ENCODE data around the gene NWD2. TPM values are rescaled to one million over a fixed set of nuclear protein-coding genes. Genes with fewer than 3 reads are reported as not detected.

The NWD2 gene
- total RNA-seq, 2 experiments from 2014 or later: not detected

DNA sequence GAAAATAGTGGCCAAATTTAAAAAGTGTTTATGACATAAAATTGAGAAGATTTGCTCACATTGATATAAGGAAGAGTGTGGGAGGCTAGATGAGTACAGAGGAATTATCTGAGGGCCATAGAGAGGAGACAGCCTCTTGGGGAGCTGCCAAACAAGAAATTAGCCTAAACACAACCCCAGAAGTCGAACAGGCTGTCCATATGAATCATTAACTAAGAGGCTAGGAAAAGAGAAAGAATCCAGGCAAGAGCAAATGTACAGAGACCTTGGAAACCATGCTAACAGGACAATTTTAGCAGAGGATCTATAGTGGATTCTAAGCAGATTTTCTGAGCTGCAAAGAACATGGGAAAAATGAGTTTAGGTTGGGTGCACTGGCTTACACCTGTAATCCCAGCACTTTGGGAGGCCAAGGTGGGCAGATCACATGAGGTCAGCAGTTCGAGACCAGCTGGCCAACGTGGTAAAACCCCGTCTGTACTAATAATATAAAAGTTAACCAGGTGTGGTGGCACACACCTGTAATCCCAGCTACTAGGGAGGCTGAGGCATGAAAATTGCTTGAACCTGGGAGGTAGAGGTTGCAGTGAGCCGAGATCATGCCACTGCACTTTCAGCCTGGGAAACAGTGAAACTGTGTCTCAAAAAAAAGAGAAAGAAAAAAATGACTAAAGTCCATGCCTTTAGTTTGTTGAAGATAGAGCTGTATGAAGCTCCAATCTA lies 76.1 kb downstream of the NWD2 start:
- no peak overlapping the region for H3K4me3 Mint-ChIP-seq
- CTCF ChIA-PET: interaction anchor here (0.8 kb wide), 1 partner anchor 12 kb away, joined by 3 read pairs; no protein-coding TSS in a partner anchor
- H3K4me1 Mint-ChIP-seq (ENCODE audit: low read depth): no peaks in the 10 kb centered on the region
- no peak overlapping the region for H3K27ac Mint-ChIP-seq
- no peaks in the 10 kb centered on the region for H3K27me3 Mint-ChIP-seq (ENCODE audit: low read depth)
- no peaks in the 10 kb centered on the region for H3K9me3 Mint-ChIP-seq (ENCODE audit: insufficient read depth)
- ATAC-seq (no peak), DNase-seq (no peak)
- POLR2A ChIA-PET: no interaction called here
- no peaks in the 10 kb centered on the region for H3K36me3 Mint-ChIP-seq (ENCODE audit: low read depth)

DNA sequence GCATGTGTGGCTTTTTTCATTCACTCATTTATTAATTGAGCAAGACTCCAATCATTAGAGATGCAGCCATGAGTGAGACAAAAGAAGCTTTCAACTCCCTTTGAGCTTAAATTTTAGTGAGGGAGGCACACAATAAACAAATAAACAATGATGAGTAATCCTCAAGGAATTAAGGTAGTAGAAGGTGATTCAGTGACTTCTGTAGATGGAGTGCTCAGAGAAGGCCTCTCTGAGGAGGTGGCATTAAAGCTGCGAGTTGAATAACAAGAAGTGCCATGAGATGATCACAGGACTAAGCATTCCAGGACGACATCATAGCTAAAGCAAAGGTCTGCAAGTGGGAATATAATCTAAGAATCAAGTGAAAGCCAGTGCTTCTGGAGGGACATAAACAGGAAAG lies 77.6 kb downstream of the NWD2 start:
- ChIA-PET POLR2A (no interaction called here), CTCF (no interaction called here)
- Mint-ChIP-seq H3K4me3 (no peak overlapping the region), H3K27me3 (ENCODE audit: low read depth) (no peaks in the 10 kb centered on the region), H3K36me3 (ENCODE audit: low read depth) (no peaks in the 10 kb centered on the region), H3K27ac (no peak overlapping the region), H3K4me1 (ENCODE audit: low read depth) (no peaks in the 10 kb centered on the region), H3K9me3 (ENCODE audit: insufficient read depth) (no peaks in the 10 kb centered on the region)
- DNase-seq: no peak
- no peak for ATAC-seq

DNA sequence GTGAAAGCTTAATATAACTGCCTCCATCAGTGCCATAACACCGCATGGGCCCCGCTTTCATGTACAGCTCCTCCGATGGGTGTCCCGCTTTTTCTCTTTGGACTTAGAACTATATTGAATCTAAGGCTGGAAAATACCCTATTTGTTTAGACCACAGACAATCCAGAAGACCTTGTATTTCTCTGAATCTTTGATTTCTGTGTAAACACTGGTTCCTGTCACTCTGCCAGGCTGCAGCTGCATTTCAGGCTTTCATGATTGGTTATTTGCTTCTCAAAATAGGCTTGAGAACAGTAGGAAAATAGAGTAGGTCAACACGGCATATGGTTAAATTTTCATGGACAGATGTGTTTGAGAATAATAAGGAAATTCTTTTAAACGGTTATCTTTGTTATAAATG lies 80.0 kb downstream of the NWD2 start:
- H3K4me1 Mint-ChIP-seq (ENCODE audit: low read depth): no peaks in the 10 kb centered on the region
- DNase-seq: no peak
- CTCF ChIA-PET: no interaction called here
- no peaks in the 10 kb centered on the region for H3K27me3 Mint-ChIP-seq (ENCODE audit: low read depth)
- H3K36me3 Mint-ChIP-seq (ENCODE audit: low read depth): no peaks in the 10 kb centered on the region
- no peak for ATAC-seq
- no peak overlapping the region for H3K27ac Mint-ChIP-seq
- POLR2A ChIA-PET: no interaction called here
- H3K4me3 Mint-ChIP-seq: no peak overlapping the region
- no peaks in the 10 kb centered on the region for H3K9me3 Mint-ChIP-seq (ENCODE audit: insufficient read depth)

DNA sequence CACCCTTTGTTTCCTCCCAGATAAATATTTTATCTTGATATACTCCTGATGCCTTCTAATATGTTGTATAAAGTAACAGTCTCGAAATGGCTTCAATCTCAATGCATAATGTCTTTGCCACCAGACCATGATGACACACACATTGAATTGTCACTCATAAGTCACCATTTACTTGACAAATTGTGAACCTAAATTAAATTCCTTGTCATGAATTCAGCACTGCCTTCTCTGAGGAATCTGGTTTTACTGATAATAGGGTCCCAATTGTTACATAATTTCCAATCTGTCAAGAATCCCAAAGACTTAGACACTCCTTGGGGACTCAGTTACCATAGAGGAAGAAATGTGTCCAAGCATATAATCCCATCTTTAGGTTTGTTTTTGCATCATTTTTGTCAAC lies 82.3 kb downstream of the NWD2 start:
- Mint-ChIP-seq H3K9me3 (ENCODE audit: insufficient read depth) (no peaks in the 10 kb centered on the region), H3K4me1 (ENCODE audit: low read depth) (no peaks in the 10 kb centered on the region), H3K36me3 (ENCODE audit: low read depth) (no peaks in the 10 kb centered on the region), H3K4me3 (no peak overlapping the region), H3K27ac (no peak overlapping the region), H3K27me3 (ENCODE audit: low read depth) (no peaks in the 10 kb centered on the region)
- ATAC-seq (no peak), DNase-seq (no peak)
- POLR2A ChIA-PET: no interaction called here
- CTCF ChIA-PET: no interaction called here

DNA sequence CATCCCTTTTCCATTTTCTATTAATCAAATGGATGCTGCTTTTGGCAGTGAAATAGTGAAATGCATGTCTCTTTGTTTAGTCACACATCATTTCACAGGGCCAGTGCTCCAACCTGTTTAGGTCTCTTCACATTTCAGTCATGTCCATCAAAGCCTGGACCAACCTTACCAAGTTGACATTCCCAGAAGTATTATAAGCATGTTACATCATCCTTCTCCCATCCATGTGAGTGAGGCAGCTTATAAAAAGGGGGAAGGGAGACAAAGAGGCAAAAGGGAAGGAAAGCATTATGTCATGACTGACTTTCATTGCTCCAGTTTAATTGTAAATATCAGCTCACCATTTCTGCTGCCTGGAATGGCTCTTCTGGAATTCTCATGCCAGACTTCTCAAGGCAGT lies 94.4 kb downstream of the NWD2 start:
- Mint-ChIP-seq H3K27me3 (ENCODE audit: low read depth) (no peaks in the 10 kb centered on the region), H3K4me1 (ENCODE audit: low read depth) (no peaks in the 10 kb centered on the region), H3K27ac (no peak overlapping the region), H3K9me3 (ENCODE audit: insufficient read depth) (no peaks in the 10 kb centered on the region), H3K4me3 (no peak overlapping the region), H3K36me3 (ENCODE audit: low read depth) (no peaks in the 10 kb centered on the region)
- ATAC-seq (no peak), DNase-seq (no peak)
- ChIA-PET CTCF (no interaction called here), POLR2A (no interaction called here)

DNA sequence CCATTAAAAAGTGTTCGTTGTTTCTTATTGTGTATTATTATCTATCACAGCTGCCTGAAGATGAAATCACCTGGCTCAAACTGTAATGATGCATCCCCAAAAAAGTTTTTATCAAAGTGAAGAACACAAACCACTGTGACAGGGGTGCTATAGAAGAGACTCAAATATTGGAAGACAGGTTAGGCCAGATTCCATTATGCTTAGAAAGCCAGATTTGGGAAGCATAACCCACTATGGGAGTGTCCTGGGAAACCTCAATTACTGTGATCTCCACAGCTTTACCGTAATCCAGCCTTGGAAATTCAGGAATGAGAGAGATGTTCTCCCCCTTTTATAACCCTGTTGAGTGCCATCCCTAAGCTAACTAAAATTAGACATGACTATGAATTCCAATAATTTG lies 114.2 kb downstream of the NWD2 start:
- H3K4me1 Mint-ChIP-seq (ENCODE audit: low read depth): no peaks in the 10 kb centered on the region
- H3K9me3 Mint-ChIP-seq (ENCODE audit: insufficient read depth): no peaks in the 10 kb centered on the region
- no peak overlapping the region for H3K27ac Mint-ChIP-seq
- ATAC-seq (no peak), DNase-seq (no peak)
- ChIA-PET CTCF (no interaction called here), POLR2A (no interaction called here)
- H3K4me3 Mint-ChIP-seq: no peak overlapping the region
- H3K27me3 Mint-ChIP-seq (ENCODE audit: low read depth): peaks cover 6% of the 10 kb centered on the region
- no peaks in the 10 kb centered on the region for H3K36me3 Mint-ChIP-seq (ENCODE audit: low read depth)

DNA sequence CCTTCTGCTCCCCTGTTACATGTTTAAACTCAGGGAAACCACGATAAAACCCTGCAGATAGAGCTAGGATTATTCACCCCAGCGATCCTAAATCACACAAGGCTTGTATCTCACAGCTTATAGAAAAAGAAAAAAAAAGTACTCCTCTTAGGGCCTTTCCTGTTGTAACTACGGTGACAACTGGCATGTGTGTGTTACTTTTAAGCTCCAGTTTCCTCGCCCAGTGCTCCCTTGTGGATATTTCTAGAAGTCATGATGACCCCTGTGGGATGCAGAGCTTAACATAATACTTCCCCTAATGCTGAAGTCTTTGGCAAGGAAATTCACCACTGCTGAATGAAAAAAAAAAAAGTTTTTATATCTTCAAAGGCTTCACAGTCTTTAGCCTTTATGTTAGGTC lies 114.7 kb downstream of the NWD2 start:
- no peak for ATAC-seq
- Mint-ChIP-seq H3K27ac (no peak overlapping the region), H3K4me3 (no peak overlapping the region), H3K36me3 (ENCODE audit: low read depth) (no peaks in the 10 kb centered on the region), H3K4me1 (ENCODE audit: low read depth) (no peaks in the 10 kb centered on the region), H3K9me3 (ENCODE audit: insufficient read depth) (no peaks in the 10 kb centered on the region), H3K27me3 (ENCODE audit: low read depth) (peaks cover 6% of the 10 kb centered on the region)
- no peak for DNase-seq
- ChIA-PET CTCF (no interaction called here), POLR2A (no interaction called here)

DNA sequence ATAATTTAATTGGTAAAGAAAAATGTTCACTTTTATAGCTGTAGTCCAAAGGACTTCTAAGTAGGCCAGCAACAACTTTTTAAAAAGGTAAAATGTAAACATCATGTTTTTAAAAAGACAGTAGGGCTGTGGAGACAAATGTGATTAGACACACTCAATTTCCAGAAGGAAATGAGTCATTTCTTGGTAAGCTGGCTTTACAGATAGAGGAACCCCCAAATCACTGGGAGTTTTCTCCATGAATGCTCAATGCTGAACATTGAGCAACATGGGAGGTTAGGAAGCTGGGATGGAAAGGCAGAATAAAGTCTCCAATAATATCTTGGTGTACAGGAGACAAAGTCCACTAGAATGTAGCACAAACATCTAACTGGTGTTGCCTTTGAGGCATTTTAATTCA lies 121.3 kb downstream of the NWD2 start:
- Mint-ChIP-seq H3K9me3 (ENCODE audit: insufficient read depth) (no peaks in the 10 kb centered on the region), H3K36me3 (ENCODE audit: low read depth) (no peaks in the 10 kb centered on the region), H3K27ac (no peak overlapping the region), H3K27me3 (ENCODE audit: low read depth) (peaks cover 3% of the 10 kb centered on the region), H3K4me3 (no peak overlapping the region), H3K4me1 (ENCODE audit: low read depth) (no peaks in the 10 kb centered on the region)
- no peak for DNase-seq
- ATAC-seq: no peak
- ChIA-PET POLR2A (no interaction called here), CTCF (no interaction called here)

DNA sequence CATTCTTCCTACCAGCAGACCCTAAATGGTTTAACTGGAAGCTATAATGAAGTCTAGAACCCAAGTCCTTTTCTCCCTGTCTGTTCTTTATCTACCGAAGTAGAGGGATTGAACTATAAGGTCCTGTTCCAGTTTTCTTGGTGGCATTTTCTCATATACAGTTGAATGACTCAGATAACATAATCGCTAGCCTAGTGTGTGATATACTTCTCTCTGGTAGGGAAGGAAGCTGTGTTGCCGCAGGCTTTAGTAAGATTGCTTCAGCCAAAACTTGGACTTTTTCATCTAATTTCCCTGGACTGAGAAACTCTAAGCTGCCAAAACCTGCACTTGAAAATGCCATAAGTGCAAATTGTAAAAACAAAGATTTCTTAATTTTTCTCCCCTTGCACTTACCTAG lies 123.4 kb downstream of the NWD2 start:
- H3K27ac Mint-ChIP-seq: no peak overlapping the region
- H3K4me1 Mint-ChIP-seq (ENCODE audit: low read depth): no peaks in the 10 kb centered on the region
- ATAC-seq (no peak), DNase-seq (no peak)
- no peaks in the 10 kb centered on the region for H3K36me3 Mint-ChIP-seq (ENCODE audit: low read depth)
- peaks cover under 1% of the 10 kb centered on the region for H3K27me3 Mint-ChIP-seq (ENCODE audit: low read depth)
- H3K9me3 Mint-ChIP-seq (ENCODE audit: insufficient read depth): no peaks in the 10 kb centered on the region
- ChIA-PET POLR2A (no interaction called here), CTCF (interaction anchor here (0.6 to 1.3 kb wide), 2 partner anchors 10 to 13 kb away, joined by 3 read pairs; no protein-coding TSS in a partner anchor)
- no peak overlapping the region for H3K4me3 Mint-ChIP-seq

DNA sequence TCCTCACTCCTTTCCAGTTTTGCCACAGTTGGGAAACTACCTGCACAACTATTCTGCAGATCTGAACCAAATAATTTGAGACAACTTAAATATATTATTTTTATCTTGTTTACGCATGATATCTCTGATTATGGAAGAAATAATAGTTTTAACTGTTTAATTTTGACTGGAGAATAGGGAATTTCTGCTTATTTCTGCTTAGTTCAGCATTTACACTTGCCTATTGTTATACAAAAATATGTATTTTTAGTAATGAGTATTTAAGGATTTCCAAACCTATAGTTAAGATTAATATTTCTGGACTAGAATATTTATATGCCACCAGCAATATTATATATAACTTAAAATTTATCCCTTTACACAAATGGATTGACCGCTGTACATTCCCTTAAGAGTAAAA lies 125.5 kb downstream of the NWD2 start:
- POLR2A ChIA-PET: no interaction called here
- no peak for ATAC-seq
- Mint-ChIP-seq H3K4me3 (no peak overlapping the region), H3K27ac (no peak overlapping the region), H3K9me3 (ENCODE audit: insufficient read depth) (no peaks in the 10 kb centered on the region), H3K27me3 (ENCODE audit: low read depth) (peaks cover 2% of the 10 kb centered on the region), H3K36me3 (ENCODE audit: low read depth) (no peaks in the 10 kb centered on the region), H3K4me1 (ENCODE audit: low read depth) (no peaks in the 10 kb centered on the region)
- DNase-seq: no peak
- CTCF ChIA-PET: no interaction called here

DNA sequence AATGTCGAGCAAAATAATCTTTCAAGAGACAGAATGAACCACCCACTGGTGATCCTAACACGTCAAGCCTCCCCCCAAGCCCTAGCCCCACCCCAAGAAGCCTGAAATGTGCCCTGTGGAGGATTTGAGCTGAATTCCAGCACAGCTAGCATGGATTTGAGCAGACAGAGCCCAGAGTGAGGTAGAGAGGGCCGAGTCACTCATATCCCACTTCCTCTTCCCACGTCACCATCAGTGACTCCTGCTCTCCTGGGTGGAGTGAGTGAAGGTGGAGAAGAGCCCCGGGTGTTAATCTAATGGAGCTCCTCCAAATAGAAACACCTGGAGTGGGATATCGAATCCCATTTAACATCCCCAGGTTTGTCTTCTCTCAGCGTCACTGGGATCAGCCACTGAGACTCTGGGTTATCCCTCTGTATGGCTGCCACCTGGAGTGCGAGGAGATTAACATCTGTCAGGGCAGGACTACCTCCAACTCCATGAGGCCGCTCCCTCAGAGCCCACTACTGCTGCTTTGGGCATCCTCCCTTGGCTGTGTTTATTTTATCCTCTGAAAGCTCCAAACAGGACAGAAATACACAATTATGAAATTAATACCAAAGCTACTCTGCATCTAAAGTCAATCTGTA lies 136.6 kb downstream of the NWD2 start:
- H3K4me1 Mint-ChIP-seq (ENCODE audit: low read depth): no peaks in the 10 kb centered on the region
- ChIA-PET POLR2A (no interaction called here), CTCF (interaction anchor here (0.6 to 1.6 kb wide), 2 partner anchors 8 to 13 kb away, joined by 3 read pairs; no protein-coding TSS in a partner anchor)
- no peak overlapping the region for H3K4me3 Mint-ChIP-seq
- ATAC-seq (no peak), DNase-seq (no peak)
- H3K9me3 Mint-ChIP-seq (ENCODE audit: insufficient read depth): no peaks in the 10 kb centered on the region
- H3K36me3 Mint-ChIP-seq (ENCODE audit: low read depth): no peaks in the 10 kb centered on the region
- H3K27ac Mint-ChIP-seq: no peak overlapping the region
- peaks cover 11% of the 10 kb centered on the region for H3K27me3 Mint-ChIP-seq (ENCODE audit: low read depth)

DNA sequence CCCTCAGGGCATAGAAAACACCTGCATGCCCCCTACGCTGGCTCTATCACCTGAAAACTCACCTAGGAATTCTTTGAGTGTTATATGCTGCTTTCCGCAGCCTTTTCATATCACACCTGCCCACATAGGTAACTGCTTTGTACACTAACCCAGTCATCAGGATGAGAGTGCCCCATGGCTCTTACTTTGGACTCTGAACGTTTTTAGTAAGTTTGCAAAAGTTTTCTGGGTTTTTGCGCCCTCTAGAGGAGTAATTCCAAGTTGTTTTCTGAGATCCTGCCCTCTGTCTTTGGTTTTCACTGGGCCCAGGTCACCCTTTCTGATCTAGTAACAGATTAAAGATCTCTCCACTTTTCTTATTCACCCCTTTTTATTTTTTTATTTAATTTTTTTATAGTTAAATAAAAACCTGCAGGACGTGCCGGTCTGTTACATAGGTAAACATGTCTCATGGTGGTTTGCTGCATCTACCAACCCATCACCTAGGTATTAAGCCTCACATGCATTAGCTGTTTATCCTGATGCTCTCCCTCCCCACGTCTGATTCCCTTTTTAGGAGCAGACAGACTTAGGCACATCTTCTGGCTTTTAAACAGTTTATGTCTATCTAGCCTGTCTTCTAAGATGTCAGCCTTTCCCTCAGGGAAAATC lies 139.2 kb downstream of the NWD2 start:
- ATAC-seq (no peak), DNase-seq (peak; percentile 30)
- ChIA-PET CTCF (interaction anchor here (0.6 to 0.7 kb wide), 2 partner anchors 11 to 659 kb away, joined by 3 to 4 read pairs; no protein-coding TSS in a partner anchor), POLR2A (no interaction called here)
- H3K27me3 Mint-ChIP-seq (ENCODE audit: low read depth): peaks cover 11% of the 10 kb centered on the region
- no peak overlapping the region for H3K27ac Mint-ChIP-seq
- H3K4me1 Mint-ChIP-seq (ENCODE audit: low read depth): no peaks in the 10 kb centered on the region
- H3K4me3 Mint-ChIP-seq: no peak overlapping the region
- H3K36me3 Mint-ChIP-seq (ENCODE audit: low read depth): no peaks in the 10 kb centered on the region
- no peaks in the 10 kb centered on the region for H3K9me3 Mint-ChIP-seq (ENCODE audit: insufficient read depth)

Data from activated CD8-positive, alpha-beta T cell treated with anti-CD3 and anti-CD28 coated beads, Interleukin-2, amount 10 ng/mL, durations not matched to agents 7 days and 5 days (primary cell).